Esophagus muscularis mucosa (tissue), 4 donors: ENCODE data around the gene LGR4. TPM values are rescaled to one million over a fixed set of nuclear protein-coding genes. Genes with fewer than 3 reads are reported as not detected.

Source experiments
- DNase-seq: peaks from one replicate; pipeline ENCODE4 v3.0.0-alpha.2; 2017; ENCODE audit errors: extremely low spot score
- H3K27ac ChIP-seq, 4 donors: fragments of 200-600 bp; sonication (generic); replicated peaks in 1 of 4; 1 replicate in 3 of 4; 2 replicates in 1 of 4; pipeline ENCODE4 v1.5.1; 2016 to 2019; ENCODE audit warnings: mild to moderate bottlenecking in 1 of 4
- H3K27me3 ChIP-seq, 4 donors: fragments of 200-600 bp; sonication (generic); one replicate each; pipeline versions ENCODE4 v1.5.1 to v1.6.0; 2016 to 2019
- H3K36me3 ChIP-seq, 4 donors: fragments of 200-600 bp; sonication (generic); one replicate each; pipeline ENCODE4 v1.5.1; 2016 to 2019
- H3K4me1 ChIP-seq, 4 donors: fragments of 200-600 bp; sonication (generic); one replicate each; pipeline ENCODE4 v1.5.1; 2016 to 2019
- H3K4me3 ChIP-seq, 4 donors: fragments of 200-600 bp; sonication (generic); 1 replicate in 2 of 4; 2 replicates in 2 of 4; pipeline ENCODE4 v1.5.1; 2016 to 2019; ENCODE audit warnings: mild to moderate bottlenecking in 4 of 4, moderate library complexity in 1 of 4
- H3K9me3 ChIP-seq, 4 donors: fragments of 200-600 bp; sonication (generic); 1 replicate in 3 of 4; 2 replicates in 1 of 4; pipeline ENCODE4 v1.5.1; 2016 to 2019
- CTCF ChIP-seq, 3 experiments: fragments of 200-600 bp in 2 of 3; fragments of 450-650 bp in 1 of 3; sonication (generic) in 2 of 3; IDR thresholded peaks; one replicate each; pipeline ENCODE4 v1.5.1; 2017 to 2019; ENCODE audit warnings: antibody characterized with exemption in 3 of 3, mild to moderate bottlenecking in 2 of 3, moderate library complexity in 1 of 3
- EP300 ChIP-seq: sonication (generic); formaldehyde crosslinking; IDR thresholded peaks from one replicate; pipeline ENCODE4 v1.6.1; 2017; ENCODE audit warnings: antibody characterized with exemption
- POLR2A ChIP-seq: fragments of 450-650 bp; IDR thresholded peaks from one replicate; pipeline ENCODE4 v1.6.1; 2017; ENCODE audit warnings: antibody characterized with exemption, moderate library complexity, mild to moderate bottlenecking, low read depth
- POLR2AphosphoS5 ChIP-seq, 2 donors: sonication (generic); formaldehyde crosslinking; IDR thresholded peaks; one replicate each; pipeline ENCODE4 v1.6.1; 2017; ENCODE audit warnings: antibody characterized with exemption in 2 of 2
- WGBS: methylation state at CpG from one replicate; pipeline ENCODE4 v1.1.5; 2018; 5-methylcytosine and 5-hydroxymethylcytosine counted together
- intact Hi-C: fragments of 100-400 bp; cut with DNase I; formaldehyde crosslinking; loops from one replicate; pipeline ENCODE4 v1.15.1; 2023
- total RNA-seq, 4 donors: library from RNA; depleted of rRNA; stranded (reverse); fragments of >200 nt; gene quantifications; one replicate each; pipeline versions ENCODE4 v1.1.0 to v1.2.1, GENCODE V29; 2016

The LGR4 gene
- total RNA-seq, 4 donors from 2014 or later: 24.9 to 37.6 (median 27.6) TPM

- Histone ChIP-seq H3K27me3 (no peaks in the 10 kb centered on the region), H3K4me3 (no peak overlapping the region), H3K4me1 (peaks cover 0 to 14% (median 5%) of the 10 kb centered on the region in 4 donors), H3K9me3 (no peaks in the 10 kb centered on the region), H3K36me3 (peaks cover 0 to 13% (median 5%) of the 10 kb centered on the region in 4 donors), H3K27ac (no peak overlapping the region)
- DNase-seq: no peak
- 71% methylated on average over 1 of the region's 1 CpG for WGBS
- intact Hi-C loops: no loop called here
- TF ChIP-seq POLR2A: no peak
- no peak for TF ChIP-seq POLR2AphosphoS5 (IDR thresholded peaks at IDR 0.05)
- no peak for TF ChIP-seq EP300
- TF ChIP-seq CTCF (IDR thresholded peaks at IDR 0.05): no peak
Measured at GRCh38 chr11:27388869-27389268, 83.7 kb downstream of the LGR4 start.

- no peaks in the 10 kb centered on the region for H3K27me3 ChIP-seq
- intact Hi-C loops: no loop called here
- no peak overlapping the region for H3K4me3 ChIP-seq
- H3K36me3 ChIP-seq: peaks cover 0 to 22% (median 5%) of the 10 kb centered on the region in 4 donors
- 23% methylated on average over 2 of the region's 2 CpGs for WGBS
- no peak for TF ChIP-seq POLR2A
- no peak for TF ChIP-seq CTCF (IDR thresholded peaks at IDR 0.05)
- TF ChIP-seq EP300: no peak
- no peak for TF ChIP-seq POLR2AphosphoS5 (IDR thresholded peaks at IDR 0.05)
- H3K9me3 ChIP-seq: no peaks in the 10 kb centered on the region
- no peak overlapping the region for H3K27ac ChIP-seq
- DNase-seq: no peak
- peaks cover 0 to 12% (median 4%) of the 10 kb centered on the region in 4 donors for H3K4me1 ChIP-seq
Measured at GRCh38 chr11:27388001-27388400, 84.6 kb downstream of the LGR4 start.

- Histone ChIP-seq H3K4me1 (peaks cover 0 to 7% (median under 1%) of the 10 kb centered on the region in 4 donors), H3K27me3 (no peaks in the 10 kb centered on the region), H3K36me3 (peaks cover 0 to 28% (median 5%) of the 10 kb centered on the region in 4 donors), H3K4me3 (no peak overlapping the region), H3K27ac (no peak overlapping the region), H3K9me3 (no peaks in the 10 kb centered on the region)
- TF ChIP-seq CTCF (IDR thresholded peaks at IDR 0.05) (no peak), POLR2A (no peak), POLR2AphosphoS5 (IDR thresholded peaks at IDR 0.05) (no peak), EP300 (no peak)
- intact Hi-C loops: no loop called here
- WGBS: 48% methylated on average over 2 of the region's 2 CpGs
- DNase-seq: no peak
Measured at GRCh38 chr11:27387362-27387761, 85.2 kb downstream of the LGR4 start.

- WGBS: 89% methylated on average over 4 of the region's 4 CpGs
- H3K27ac ChIP-seq: no peak overlapping the region
- intact Hi-C loops: no loop called here
Measured at GRCh38 chr11:27386181-27386845, 86.3 kb downstream of the LGR4 start.

More at GRCh38 chr11:27386181-27386845, 86.3 kb downstream of the LGR4 start:
- Histone ChIP-seq H3K27me3 (no peaks in the 10 kb centered on the region), H3K9me3 (no peaks in the 10 kb centered on the region), H3K4me3 (no peak overlapping the region), H3K4me1 (peaks cover 0 to 2% (median 0%) of the 10 kb centered on the region in 4 donors), H3K36me3 (peaks cover 0 to 36% (median 9%) of the 10 kb centered on the region in 4 donors)
- TF ChIP-seq EP300 (no peak), POLR2A (no peak), POLR2AphosphoS5 (IDR thresholded peaks at IDR 0.05) (no peak), CTCF (IDR thresholded peaks at IDR 0.05) (no peak)
- no peak for DNase-seq
